ENCODE results near the gene PRELID1.

DNA sequence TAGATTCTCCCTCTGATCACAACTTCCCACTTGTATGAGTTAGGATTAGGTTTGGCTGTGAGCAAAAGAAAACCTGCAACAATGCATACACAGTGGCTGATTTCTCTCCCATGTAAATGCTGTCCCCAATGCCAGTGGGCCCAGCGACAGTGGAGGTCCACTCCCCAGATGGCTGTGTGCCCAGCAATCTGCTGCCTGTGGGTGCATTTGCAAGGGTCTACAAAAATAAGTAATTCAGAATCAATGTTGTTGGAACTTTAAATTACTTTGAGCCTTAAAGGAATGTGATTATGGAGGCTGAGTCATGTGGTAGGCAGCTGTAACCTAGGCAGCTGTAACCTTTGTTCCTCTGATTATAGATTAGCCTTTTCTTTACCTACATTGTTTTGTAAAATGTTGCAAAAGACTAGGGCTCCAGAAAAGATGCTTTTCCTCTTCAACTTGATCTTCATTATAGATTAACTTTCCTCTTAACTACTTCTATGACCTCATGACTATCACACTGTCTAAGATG lies 22.3 kb downstream of the PRELID1 start:
- TF ChIP-seq, protein P1, sequence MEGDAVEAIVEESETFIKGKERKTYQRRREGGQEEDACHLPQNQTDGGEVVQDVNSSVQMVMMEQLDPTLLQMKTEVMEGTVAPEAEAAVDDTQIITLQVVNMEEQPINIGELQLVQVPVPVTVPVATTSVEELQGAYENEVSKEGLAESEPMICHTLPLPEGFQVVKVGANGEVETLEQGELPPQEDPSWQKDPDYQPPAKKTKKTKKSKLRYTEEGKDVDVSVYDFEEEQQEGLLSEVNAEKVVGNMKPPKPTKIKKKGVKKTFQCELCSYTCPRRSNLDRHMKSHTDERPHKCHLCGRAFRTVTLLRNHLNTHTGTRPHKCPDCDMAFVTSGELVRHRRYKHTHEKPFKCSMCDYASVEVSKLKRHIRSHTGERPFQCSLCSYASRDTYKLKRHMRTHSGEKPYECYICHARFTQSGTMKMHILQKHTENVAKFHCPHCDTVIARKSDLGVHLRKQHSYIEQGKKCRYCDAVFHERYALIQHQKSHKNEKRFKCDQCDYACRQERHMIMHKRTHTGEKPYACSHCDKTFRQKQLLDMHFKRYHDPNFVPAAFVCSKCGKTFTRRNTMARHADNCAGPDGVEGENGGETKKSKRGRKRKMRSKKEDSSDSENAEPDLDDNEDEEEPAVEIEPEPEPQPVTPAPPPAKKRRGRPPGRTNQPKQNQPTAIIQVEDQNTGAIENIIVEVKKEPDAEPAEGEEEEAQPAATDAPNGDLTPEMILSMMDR (IDR thresholded peaks at IDR 0.05), result no peak
- TF ChIP-seq EHF (CRISPR knock-in tag; IDR thresholded peaks at IDR 0.05), result no peak
- TF ChIP-seq POLR2A (IDR thresholded peaks at IDR 0.05; ENCODE audit: low read length), result no peak
- no peak for TF ChIP-seq RNF2 (IDR thresholded peaks at IDR 0.05; ENCODE audit: borderline replicate concordance, low read depth)
- TF ChIP-seq, protein P2, sequence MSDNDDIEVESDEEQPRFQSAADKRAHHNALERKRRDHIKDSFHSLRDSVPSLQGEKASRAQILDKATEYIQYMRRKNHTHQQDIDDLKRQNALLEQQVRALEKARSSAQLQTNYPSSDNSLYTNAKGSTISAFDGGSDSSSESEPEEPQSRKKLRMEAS (IDR thresholded peaks at IDR 0.05), result no peak
- TF ChIP-seq CEBPB (IDR thresholded peaks at IDR 0.05), result peak in 1 of 2 experiments; percentile 74; a peak in 2 of 4 replicates
- TF ChIP-seq ZFP36 (IDR thresholded peaks at IDR 0.05; ENCODE audit: borderline replicate concordance, partially characterized antibody), result no peak
- TF ChIP-seq RAD21 (conservative IDR thresholded peaks at IDR 0.05 in 1 of 2, IDR thresholded peaks at IDR 0.05 in 1 of 2), result no peak
- TF ChIP-seq PHF8 (IDR thresholded peaks at IDR 0.05; ENCODE audit: borderline replicate concordance, low read depth), result no peak
- no peak for TF ChIP-seq CHD4 (IDR thresholded peaks at IDR 0.05; ENCODE audit: borderline replicate concordance)
- TF ChIP-seq EP300 (IDR thresholded peaks at IDR 0.05), result no peak
- TF ChIP-seq HOXA7 (CRISPR knock-in tag; IDR thresholded peaks at IDR 0.05), result no peak
- no peak for TF ChIP-seq HMGXB4 (CRISPR knock-in tag; IDR thresholded peaks at IDR 0.05; ENCODE audit: borderline replicate concordance)
- TF ChIP-seq REST (IDR thresholded peaks at IDR 0.05), result no peak

All from A549 (cell line).